K562 (cell line): ENCODE measurements around the gene BBS1.

Experiments used
- CBFA2T2 ChIP-seq: fragments of 450-650 bp; conservative IDR thresholded peaks from 2 replicates; pipeline ENCODE4 v1.6.1; 2017; ENCODE audit warnings: mild to moderate bottlenecking
- CREB1 ChIP-seq, 2 experiments: sonication (generic) in 1 of 2; formaldehyde crosslinking in 1 of 2; IDR thresholded peaks; 2 replicates each; pipeline versions ENCODE4 v1.6.1 to v1.8.0; 2012 to 2022; ENCODE audit warnings: inconsistent platforms in 1 of 2, mild to moderate bottlenecking in 1 of 2, missing genetic modification reagents in 1 of 2, moderate library complexity in 1 of 2
- FOXJ3 ChIP-seq: sonication (generic); formaldehyde crosslinking; IDR thresholded peaks from 2 replicates; pipeline ENCODE4 v1.4.0; 2020; ENCODE audit warnings: mild to moderate bottlenecking, missing genetic modification reagents
- JUN ChIP-seq, 2 experiments: sonication (generic) in 1 of 2; formaldehyde crosslinking in 1 of 2; IDR thresholded peaks; 2 replicates each; pipeline versions ENCODE4 v1.6.1 to v1.8.0; 2012 to 2022; ENCODE audit warnings: borderline replicate concordance in 2 of 2, mild to moderate bottlenecking in 2 of 2, improper control_type of control experiment in 1 of 2, low read depth in 1 of 2, low read length in 1 of 2, missing genetic modification reagents in 1 of 2
- POLR2A ChIP-seq: fragments of 450-650 bp; conservative IDR thresholded peaks from 2 replicates; pipeline ENCODE4 v1.6.1; 2016
- RCOR1 ChIP-seq, 2 experiments: IDR thresholded peaks; 2 replicates each; pipeline ENCODE4 v1.6.1; 2012; ENCODE audit warnings: low read depth in 2 of 2, low read length in 2 of 2, borderline replicate concordance in 1 of 2, improper control_type of control experiment in 1 of 2
- SIN3A ChIP-seq, 2 experiments: fragments of 150-350 bp in 1 of 2; IDR thresholded peaks; 2 replicates each; pipeline ENCODE4 v1.6.1; 2011 to 2016; ENCODE audit warnings: borderline replicate concordance in 2 of 2, low read depth in 2 of 2, low read length in 2 of 2, mild to moderate bottlenecking in 2 of 2, moderate library complexity in 2 of 2; ENCODE audit not compliant: control insufficient read depth in 1 of 2
- TEAD1 ChIP-seq, 2 experiments: fragments of 450-650 bp in 1 of 2; sonication (generic) in 1 of 2; formaldehyde crosslinking; IDR thresholded peaks; 2 replicates each; pipeline versions ENCODE4 v1.4.0 to v1.8.0; 2020 to 2022; ENCODE audit warnings: mild to moderate bottlenecking in 2 of 2, missing genetic modification reagents in 1 of 2
- U2AF1 ChIP-seq: fragments of 200-400 bp; formaldehyde crosslinking; optimal IDR thresholded peaks from 2 replicates; pipeline ENCODE3; 2017; ENCODE audit warnings: mild to moderate bottlenecking, low read depth, low read length, moderate library complexity
- ZBTB17 ChIP-seq: fragments of 450-650 bp; formaldehyde crosslinking; IDR thresholded peaks from 2 replicates; pipeline ENCODE4 v1.4.0; 2020; ENCODE audit warnings: mild to moderate bottlenecking
- ZNF780A ChIP-seq: fragments of 250-450 bp; sonication (Bioruptor Pico); IDR thresholded peaks from 2 replicates; pipeline ENCODE4 v1.5.0; 2021; ENCODE audit warnings: mild to moderate bottlenecking
- TF ChIP-seq, protein P1 (sequence below): sonication (generic); formaldehyde crosslinking; IDR thresholded peaks from 2 replicates; pipeline ENCODE4 v1.9.0; 2022; ENCODE audit warnings: mild to moderate bottlenecking, missing genetic modification reagents
- TF ChIP-seq, protein P2 (sequence below), 2 experiments: fragments of 200-800 bp in 1 of 2; sonication (Bioruptor generic) in 1 of 2; sonication (generic) in 1 of 2; formaldehyde crosslinking in 1 of 2; IDR thresholded peaks in 1 of 2; conservative IDR thresholded peaks in 1 of 2; 2 replicates each; pipeline versions ENCODE4 v1.5.0 to v1.6.1; 2016 to 2020; ENCODE audit warnings: missing compliant biosample characterization in 1 of 2, missing genetic modification characterization in 1 of 2, missing genetic modification reagents in 1 of 2

DNA sequence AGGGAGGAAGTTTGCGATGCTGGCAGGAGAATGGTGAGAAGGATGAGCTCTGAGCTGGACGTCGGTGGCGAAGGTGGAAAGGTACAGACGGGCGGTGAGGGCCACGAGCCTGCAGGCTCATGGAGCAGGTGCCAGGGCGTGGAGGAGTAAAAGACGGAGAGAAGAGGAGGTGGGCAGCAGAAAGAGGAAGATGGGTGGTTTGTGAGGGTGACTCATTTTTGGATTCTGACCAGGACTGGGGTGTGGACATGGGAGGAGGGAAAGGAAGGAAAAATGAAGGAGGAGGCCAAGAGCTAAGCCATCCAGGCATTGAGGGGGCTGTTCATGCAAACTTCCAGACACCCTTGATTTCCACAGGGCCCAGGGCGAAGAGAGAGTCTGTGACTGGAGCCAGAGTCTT lies 31.9 kb downstream of the BBS1 start:
- TF ChIP-seq TEAD1 (CRISPR knock-in tag; IDR thresholded peaks at IDR 0.05): no peak
- no peak for TF ChIP-seq U2AF1
- TF ChIP-seq ZBTB17 (CRISPR knock-in tag): no peak
- TF ChIP-seq SIN3A (IDR thresholded peaks at IDR 0.05; ENCODE audit: borderline replicate concordance in 2 of 2, control insufficient read depth in 1 of 2, low read depth in 2 of 2, low read length in 2 of 2): no peak
- no peak for TF ChIP-seq JUN (IDR thresholded peaks at IDR 0.05; ENCODE audit: borderline replicate concordance, low read depth, low read length)
- TF ChIP-seq JUN (CRISPR knock-in tag; IDR thresholded peaks at IDR 0.05; ENCODE audit: borderline replicate concordance): no peak
- TF ChIP-seq, protein P1, sequence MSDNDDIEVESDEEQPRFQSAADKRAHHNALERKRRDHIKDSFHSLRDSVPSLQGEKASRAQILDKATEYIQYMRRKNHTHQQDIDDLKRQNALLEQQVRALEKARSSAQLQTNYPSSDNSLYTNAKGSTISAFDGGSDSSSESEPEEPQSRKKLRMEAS: no peak
- no peak for TF ChIP-seq ZNF780A (CRISPR knock-in tag)
- TF ChIP-seq CREB1 (IDR thresholded peaks at IDR 0.05): no peak
- TF ChIP-seq CREB1 (CRISPR knock-in tag; IDR thresholded peaks at IDR 0.05): no peak
- no peak for TF ChIP-seq RCOR1 (IDR thresholded peaks at IDR 0.05; ENCODE audit: borderline replicate concordance in 1 of 2, low read depth in 2 of 2, low read length in 2 of 2)
- TF ChIP-seq CBFA2T2: no peak
- TF ChIP-seq FOXJ3 (CRISPR knock-in tag): no peak
- TF ChIP-seq, protein P2, sequence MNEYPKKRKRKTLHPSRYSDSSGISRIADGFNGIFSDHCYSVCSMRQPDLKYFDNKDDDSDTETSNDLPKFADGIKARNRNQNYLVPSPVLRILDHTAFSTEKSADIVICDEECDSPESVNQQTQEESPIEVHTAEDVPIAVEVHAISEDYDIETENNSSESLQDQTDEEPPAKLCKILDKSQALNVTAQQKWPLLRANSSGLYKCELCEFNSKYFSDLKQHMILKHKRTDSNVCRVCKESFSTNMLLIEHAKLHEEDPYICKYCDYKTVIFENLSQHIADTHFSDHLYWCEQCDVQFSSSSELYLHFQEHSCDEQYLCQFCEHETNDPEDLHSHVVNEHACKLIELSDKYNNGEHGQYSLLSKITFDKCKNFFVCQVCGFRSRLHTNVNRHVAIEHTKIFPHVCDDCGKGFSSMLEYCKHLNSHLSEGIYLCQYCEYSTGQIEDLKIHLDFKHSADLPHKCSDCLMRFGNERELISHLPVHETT (CRISPR knock-in tag; conservative IDR thresholded peaks at IDR 0.05 in 1 of 2, IDR thresholded peaks at IDR 0.05 in 1 of 2): no peak
- no peak for TF ChIP-seq POLR2A
